ENCODE data around the gene ZNF26.

DNA sequence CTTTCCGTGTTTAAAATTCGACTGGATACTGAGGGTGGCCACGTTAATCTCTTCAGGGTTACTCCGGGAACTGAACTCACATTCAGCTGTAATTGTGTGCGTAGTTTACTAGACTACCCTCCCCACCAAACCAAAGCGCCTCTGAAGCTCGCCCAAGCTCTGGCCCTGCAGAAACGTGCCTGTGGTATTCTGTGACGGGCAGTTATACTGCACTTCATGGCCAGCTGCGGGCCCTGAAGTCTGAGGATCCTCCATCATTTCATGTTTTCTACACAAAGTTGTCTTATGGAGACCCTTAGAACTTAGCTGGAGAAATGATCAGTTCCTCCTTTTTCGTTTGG, 688 bp downstream of the ZNF26 start:
- TF ChIP-seq, protein P1, sequence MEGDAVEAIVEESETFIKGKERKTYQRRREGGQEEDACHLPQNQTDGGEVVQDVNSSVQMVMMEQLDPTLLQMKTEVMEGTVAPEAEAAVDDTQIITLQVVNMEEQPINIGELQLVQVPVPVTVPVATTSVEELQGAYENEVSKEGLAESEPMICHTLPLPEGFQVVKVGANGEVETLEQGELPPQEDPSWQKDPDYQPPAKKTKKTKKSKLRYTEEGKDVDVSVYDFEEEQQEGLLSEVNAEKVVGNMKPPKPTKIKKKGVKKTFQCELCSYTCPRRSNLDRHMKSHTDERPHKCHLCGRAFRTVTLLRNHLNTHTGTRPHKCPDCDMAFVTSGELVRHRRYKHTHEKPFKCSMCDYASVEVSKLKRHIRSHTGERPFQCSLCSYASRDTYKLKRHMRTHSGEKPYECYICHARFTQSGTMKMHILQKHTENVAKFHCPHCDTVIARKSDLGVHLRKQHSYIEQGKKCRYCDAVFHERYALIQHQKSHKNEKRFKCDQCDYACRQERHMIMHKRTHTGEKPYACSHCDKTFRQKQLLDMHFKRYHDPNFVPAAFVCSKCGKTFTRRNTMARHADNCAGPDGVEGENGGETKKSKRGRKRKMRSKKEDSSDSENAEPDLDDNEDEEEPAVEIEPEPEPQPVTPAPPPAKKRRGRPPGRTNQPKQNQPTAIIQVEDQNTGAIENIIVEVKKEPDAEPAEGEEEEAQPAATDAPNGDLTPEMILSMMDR (conservative IDR thresholded peaks at IDR 0.05; ENCODE audit: low read length) = no peak
- no peak for TF ChIP-seq EZH2phosphoT487 (IDR thresholded peaks at IDR 0.05; ENCODE audit: borderline replicate concordance, low read depth, low read length)
